Smooth muscle cell (in vitro differentiated cells): ENCODE results near the gene ATOH8. TPM values are rescaled to one million over a fixed set of nuclear protein-coding genes. Genes with fewer than 3 reads are reported as not detected.

Experiments used
- DNase-seq: peaks from one replicate; lab custom pipeline; 2025; ENCODE audit not compliant: unreplicated experiment; lab: John Stamatoyannopoulos, UW
- H2AFZ ChIP-seq: fragments of 200-600 bp; sonication (generic); 2 replicates; pipeline ENCODE4 v1.6.0; 2016; ENCODE audit warnings: antibody characterized with exemption, low read depth, mild to moderate bottlenecking
- H3F3A ChIP-seq: fragments of 200-600 bp; sonication (generic); 2 replicates; pipeline ENCODE4 v1.6.0; 2017; ENCODE audit warnings: antibody characterized with exemption, low read depth
- H3K27ac ChIP-seq: fragments of 200-600 bp; sonication (generic); 2 replicates; pipeline ENCODE4 v1.5.1; 2016; ENCODE audit warnings: low read depth, mild to moderate bottlenecking
- H3K27me3 ChIP-seq: fragments of 200-600 bp; sonication (generic); 2 replicates; pipeline ENCODE4 v1.6.1; 2016; ENCODE audit warnings: low read depth, mild to moderate bottlenecking
- H3K36me3 ChIP-seq: fragments of 200-600 bp; sonication (generic); 2 replicates; pipeline ENCODE4 v1.5.1; 2016; ENCODE audit warnings: low read depth
- H3K4me1 ChIP-seq: fragments of 200-600 bp; sonication (generic); 2 replicates; pipeline ENCODE4 v1.5.1; 2016; ENCODE audit warnings: low read depth
- H3K4me2 ChIP-seq: fragments of 200-600 bp; sonication (generic); 2 replicates; pipeline ENCODE4 v1.6.0; 2016; ENCODE audit warnings: mild to moderate bottlenecking
- H3K4me3 ChIP-seq: fragments of 200-600 bp; sonication (generic); 2 replicates; pipeline ENCODE4 v1.5.1; 2016; ENCODE audit warnings: mild to moderate bottlenecking
- H3K79me2 ChIP-seq: fragments of 200-600 bp; sonication (generic); 2 replicates; pipeline ENCODE4 v1.6.0; 2016; ENCODE audit warnings: low read depth, mild to moderate bottlenecking
- H3K9ac ChIP-seq: fragments of 200-600 bp; sonication (generic); 2 replicates; pipeline ENCODE4 v1.6.0; 2016; ENCODE audit warnings: low read depth
- H3K9me3 ChIP-seq: fragments of 200-600 bp; sonication (generic); replicated peaks from 2 replicates; pipeline ENCODE4 v1.5.1; 2016; ENCODE audit warnings: low read depth
- H4K20me1 ChIP-seq: fragments of 200-600 bp; sonication (generic); 2 replicates; pipeline ENCODE4 v1.6.0; 2016; ENCODE audit warnings: low read depth
- WGBS: methylation state at CpG from one replicate; pipeline ENCODE4 v1.1.7; 2016; ENCODE audit warnings: low lambda C conversion rate; 5-methylcytosine and 5-hydroxymethylcytosine counted together
- polyA plus RNA-seq: library from polyadenylated mRNA; unstranded; fragments of >200 nt; fragmentation: Nextera tagmentation; extraction: Ambion mirVana; gene quantifications from 2 replicates; pipeline ENCODE4 v1.2.1, GENCODE V29; 2016
- total RNA-seq: library from RNA; depleted of rRNA; stranded (reverse); fragments of >200 nt; gene quantifications from 2 replicates; pipeline ENCODE4 v1.2.3, GENCODE V29; 2014
- TF ChIP-seq, protein P1 (sequence below): fragments of 200-600 bp; sonication (generic); IDR thresholded peaks from 2 replicates; pipeline ENCODE4 v1.5.1; 2017; ENCODE audit warnings: borderline replicate concordance, mild to moderate bottlenecking, antibody characterized with exemption; ENCODE audit not compliant: insufficient read depth, poor library complexity, severe bottlenecking

The ATOH8 gene
- total and polyA plus RNA-seq, 2 experiments from 2014 or later, result 5.2 to 6.5 TPM

DNA sequence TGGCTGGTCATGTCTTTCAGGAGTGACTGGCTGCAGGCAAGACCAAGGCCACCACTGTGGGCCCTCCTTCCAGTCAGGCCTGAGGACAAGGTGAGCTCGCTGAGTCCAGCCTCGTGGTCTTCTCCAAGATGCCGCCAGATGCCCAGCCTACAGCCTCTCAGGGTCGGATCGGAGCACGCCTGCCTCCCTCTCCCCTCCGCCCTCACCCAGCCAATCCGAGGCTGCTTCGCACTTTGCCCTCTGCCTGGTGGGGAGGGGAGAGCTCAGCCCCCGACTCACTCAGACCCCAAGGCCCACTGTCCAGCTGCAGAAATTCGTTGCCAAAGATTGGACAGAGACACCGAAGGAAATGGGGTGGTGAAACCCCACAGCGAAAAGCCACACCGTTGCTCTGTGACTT lies 33.1 kb downstream of the ATOH8 start:
- no peaks in the 10 kb centered on the region for H3K9me3 ChIP-seq
- no peak overlapping the region for H3K27ac ChIP-seq
- TF ChIP-seq, protein P1, sequence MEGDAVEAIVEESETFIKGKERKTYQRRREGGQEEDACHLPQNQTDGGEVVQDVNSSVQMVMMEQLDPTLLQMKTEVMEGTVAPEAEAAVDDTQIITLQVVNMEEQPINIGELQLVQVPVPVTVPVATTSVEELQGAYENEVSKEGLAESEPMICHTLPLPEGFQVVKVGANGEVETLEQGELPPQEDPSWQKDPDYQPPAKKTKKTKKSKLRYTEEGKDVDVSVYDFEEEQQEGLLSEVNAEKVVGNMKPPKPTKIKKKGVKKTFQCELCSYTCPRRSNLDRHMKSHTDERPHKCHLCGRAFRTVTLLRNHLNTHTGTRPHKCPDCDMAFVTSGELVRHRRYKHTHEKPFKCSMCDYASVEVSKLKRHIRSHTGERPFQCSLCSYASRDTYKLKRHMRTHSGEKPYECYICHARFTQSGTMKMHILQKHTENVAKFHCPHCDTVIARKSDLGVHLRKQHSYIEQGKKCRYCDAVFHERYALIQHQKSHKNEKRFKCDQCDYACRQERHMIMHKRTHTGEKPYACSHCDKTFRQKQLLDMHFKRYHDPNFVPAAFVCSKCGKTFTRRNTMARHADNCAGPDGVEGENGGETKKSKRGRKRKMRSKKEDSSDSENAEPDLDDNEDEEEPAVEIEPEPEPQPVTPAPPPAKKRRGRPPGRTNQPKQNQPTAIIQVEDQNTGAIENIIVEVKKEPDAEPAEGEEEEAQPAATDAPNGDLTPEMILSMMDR, result no peak
- no peak overlapping the region for H3K4me2 ChIP-seq
- WGBS, result 95% methylated on average over 14 of the region's 14 CpGs
- no peaks in the 10 kb centered on the region for H3K27me3 ChIP-seq
- H3K9ac ChIP-seq, result no peak overlapping the region
- no peaks in the 10 kb centered on the region for H4K20me1 ChIP-seq
- no peaks in the 10 kb centered on the region for H3K79me2 ChIP-seq
- H3K4me3 ChIP-seq, result no peak overlapping the region
- no peak overlapping the region for H2AFZ ChIP-seq
- H3K36me3 ChIP-seq, result no peaks in the 10 kb centered on the region
- no peak for DNase-seq
- H3K4me1 ChIP-seq, result no peaks in the 10 kb centered on the region
- H3F3A ChIP-seq, result no peaks in the 10 kb centered on the region

DNA sequence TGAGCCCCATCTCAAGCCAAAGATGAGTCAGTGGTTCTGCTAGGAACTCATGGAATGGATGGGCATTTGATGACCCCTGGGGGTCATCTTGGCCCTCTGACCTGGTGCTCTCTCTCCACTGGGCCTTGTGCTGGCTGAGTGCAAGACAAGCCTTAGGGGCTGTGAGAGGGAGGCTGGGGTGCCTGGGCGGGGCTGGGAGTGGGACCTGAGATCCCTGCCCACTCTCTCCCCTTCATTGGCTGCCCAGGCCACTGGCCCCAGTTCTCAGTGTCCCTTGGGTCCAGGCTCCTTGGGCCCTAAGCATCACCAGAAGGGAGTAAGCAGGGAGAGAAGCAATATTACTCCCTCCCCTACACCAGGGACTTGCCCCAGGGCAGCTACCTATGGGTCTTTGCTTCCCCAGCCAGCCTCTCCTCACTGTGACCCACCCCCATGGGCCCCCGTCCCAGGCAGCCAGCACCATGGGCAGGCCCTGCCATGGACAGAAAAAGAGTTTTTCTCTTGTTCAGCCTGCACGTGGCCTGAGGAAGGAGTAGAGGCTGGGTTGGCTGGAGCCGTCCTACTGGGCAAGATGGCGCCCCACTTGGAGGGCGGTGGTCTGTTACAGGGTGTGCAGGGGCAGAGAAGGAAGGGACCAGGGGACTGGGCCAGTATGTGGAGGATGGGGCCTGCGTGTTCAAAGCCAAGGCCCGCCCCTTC lies 33.6 kb downstream of the ATOH8 start:
- 97% methylated on average over 8 of the region's 8 CpGs for WGBS
- H3K27me3 ChIP-seq, result no peaks in the 10 kb centered on the region
- TF ChIP-seq, protein P1, result no peak
- no peak overlapping the region for H3K9ac ChIP-seq
- H3K4me3 ChIP-seq, result no peak overlapping the region
- H3K4me2 ChIP-seq, result no peak overlapping the region
- no peaks in the 10 kb centered on the region for H3F3A ChIP-seq
- no peaks in the 10 kb centered on the region for H4K20me1 ChIP-seq
- no peaks in the 10 kb centered on the region for H3K4me1 ChIP-seq
- H2AFZ ChIP-seq, result no peak overlapping the region
- H3K9me3 ChIP-seq, result no peaks in the 10 kb centered on the region
- H3K27ac ChIP-seq, result no peak overlapping the region
- H3K36me3 ChIP-seq, result no peaks in the 10 kb centered on the region
- no peak for DNase-seq
- no peaks in the 10 kb centered on the region for H3K79me2 ChIP-seq

DNA sequence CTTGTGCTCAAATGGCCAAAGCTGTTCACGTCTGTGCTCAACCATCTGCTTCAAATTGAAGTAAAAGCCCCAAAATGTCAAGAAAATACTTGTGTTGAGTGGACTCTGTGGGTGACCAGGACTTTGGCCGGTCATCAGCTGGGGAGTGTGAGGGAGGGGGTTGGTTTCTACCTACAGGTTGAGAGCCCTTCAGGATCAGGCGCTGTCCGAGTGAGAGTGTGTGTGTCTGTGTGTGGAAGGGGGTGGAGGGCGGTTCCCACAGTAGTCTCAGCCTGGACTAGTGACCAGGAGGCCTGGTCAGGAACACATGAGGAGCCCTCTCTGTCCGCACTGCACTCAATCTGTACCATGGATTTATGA lies 34.2 kb downstream of the ATOH8 start:
- Histone ChIP-seq H3K4me2 (no peak overlapping the region), H3K9me3 (no peaks in the 10 kb centered on the region), H3K4me1 (no peaks in the 10 kb centered on the region), H2AFZ (no peak overlapping the region), H4K20me1 (no peaks in the 10 kb centered on the region), H3K36me3 (no peaks in the 10 kb centered on the region), H3F3A (no peaks in the 10 kb centered on the region), H3K9ac (no peak overlapping the region), H3K27ac (no peak overlapping the region), H3K27me3 (no peaks in the 10 kb centered on the region), H3K4me3 (no peak overlapping the region), H3K79me2 (no peaks in the 10 kb centered on the region)
- TF ChIP-seq, protein P1, result no peak
- WGBS, result 95% methylated on average over 6 of the region's 6 CpGs
- no peak for DNase-seq

DNA sequence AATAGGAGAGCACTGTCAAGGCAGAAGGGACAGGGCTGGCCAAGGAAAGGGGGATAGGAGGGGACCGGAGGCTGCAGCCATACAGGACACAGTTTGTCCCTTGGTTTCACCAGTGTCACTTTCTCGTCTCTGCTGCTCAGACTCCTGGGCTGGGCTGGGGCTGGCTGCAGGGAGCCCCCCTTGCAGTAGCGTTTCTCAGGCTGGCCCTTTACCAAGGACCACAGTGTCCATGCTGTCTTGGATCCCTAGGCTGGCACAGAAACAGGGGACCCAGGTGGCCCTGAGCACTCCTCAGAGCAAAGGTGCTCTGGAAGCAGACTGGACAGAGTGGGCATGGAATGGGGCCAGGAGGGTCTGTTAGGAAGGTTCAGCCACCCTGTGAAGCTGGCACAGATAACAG lies 34.8 kb downstream of the ATOH8 start:
- no peaks in the 10 kb centered on the region for H3K36me3 ChIP-seq
- H4K20me1 ChIP-seq, result no peaks in the 10 kb centered on the region
- H3K27ac ChIP-seq, result no peak overlapping the region
- H3K79me2 ChIP-seq, result no peaks in the 10 kb centered on the region
- H3K27me3 ChIP-seq, result no peaks in the 10 kb centered on the region
- no peak overlapping the region for H3K4me3 ChIP-seq
- H2AFZ ChIP-seq, result no peak overlapping the region
- no peaks in the 10 kb centered on the region for H3K4me1 ChIP-seq
- DNase-seq, result no peak
- H3K4me2 ChIP-seq, result no peak overlapping the region
- no peaks in the 10 kb centered on the region for H3K9me3 ChIP-seq
- 94% methylated on average over 3 of the region's 3 CpGs for WGBS
- no peaks in the 10 kb centered on the region for H3F3A ChIP-seq
- H3K9ac ChIP-seq, result no peak overlapping the region
- TF ChIP-seq, protein P1, result no peak
